Stimulated activated naive CD4-positive, alpha-beta T cell treated with Interleukin-2 at 50 U/mL for 16 hours (primary cell): ENCODE results near the gene HEG1.
"Not testable (repeated sequence)": the region's sequence is repeated elsewhere in the genome, so short reads cannot be mapped to it uniquely, and the experiment has no call there.

Source experiments
- DNase-seq: peaks from one replicate; lab custom pipeline; 2025; lab: John Stamatoyannopoulos, UW

HEG1 gene, protein sequence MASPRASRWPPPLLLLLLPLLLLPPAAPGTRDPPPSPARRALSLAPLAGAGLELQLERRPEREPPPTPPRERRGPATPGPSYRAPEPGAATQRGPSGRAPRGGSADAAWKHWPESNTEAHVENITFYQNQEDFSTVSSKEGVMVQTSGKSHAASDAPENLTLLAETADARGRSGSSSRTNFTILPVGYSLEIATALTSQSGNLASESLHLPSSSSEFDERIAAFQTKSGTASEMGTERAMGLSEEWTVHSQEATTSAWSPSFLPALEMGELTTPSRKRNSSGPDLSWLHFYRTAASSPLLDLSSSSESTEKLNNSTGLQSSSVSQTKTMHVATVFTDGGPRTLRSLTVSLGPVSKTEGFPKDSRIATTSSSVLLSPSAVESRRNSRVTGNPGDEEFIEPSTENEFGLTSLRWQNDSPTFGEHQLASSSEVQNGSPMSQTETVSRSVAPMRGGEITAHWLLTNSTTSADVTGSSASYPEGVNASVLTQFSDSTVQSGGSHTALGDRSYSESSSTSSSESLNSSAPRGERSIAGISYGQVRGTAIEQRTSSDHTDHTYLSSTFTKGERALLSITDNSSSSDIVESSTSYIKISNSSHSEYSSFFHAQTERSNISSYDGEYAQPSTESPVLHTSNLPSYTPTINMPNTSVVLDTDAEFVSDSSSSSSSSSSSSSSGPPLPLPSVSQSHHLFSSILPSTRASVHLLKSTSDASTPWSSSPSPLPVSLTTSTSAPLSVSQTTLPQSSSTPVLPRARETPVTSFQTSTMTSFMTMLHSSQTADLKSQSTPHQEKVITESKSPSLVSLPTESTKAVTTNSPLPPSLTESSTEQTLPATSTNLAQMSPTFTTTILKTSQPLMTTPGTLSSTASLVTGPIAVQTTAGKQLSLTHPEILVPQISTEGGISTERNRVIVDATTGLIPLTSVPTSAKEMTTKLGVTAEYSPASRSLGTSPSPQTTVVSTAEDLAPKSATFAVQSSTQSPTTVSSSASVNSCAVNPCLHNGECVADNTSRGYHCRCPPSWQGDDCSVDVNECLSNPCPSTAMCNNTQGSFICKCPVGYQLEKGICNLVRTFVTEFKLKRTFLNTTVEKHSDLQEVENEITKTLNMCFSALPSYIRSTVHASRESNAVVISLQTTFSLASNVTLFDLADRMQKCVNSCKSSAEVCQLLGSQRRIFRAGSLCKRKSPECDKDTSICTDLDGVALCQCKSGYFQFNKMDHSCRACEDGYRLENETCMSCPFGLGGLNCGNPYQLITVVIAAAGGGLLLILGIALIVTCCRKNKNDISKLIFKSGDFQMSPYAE (N-terminal part only)

DNA sequence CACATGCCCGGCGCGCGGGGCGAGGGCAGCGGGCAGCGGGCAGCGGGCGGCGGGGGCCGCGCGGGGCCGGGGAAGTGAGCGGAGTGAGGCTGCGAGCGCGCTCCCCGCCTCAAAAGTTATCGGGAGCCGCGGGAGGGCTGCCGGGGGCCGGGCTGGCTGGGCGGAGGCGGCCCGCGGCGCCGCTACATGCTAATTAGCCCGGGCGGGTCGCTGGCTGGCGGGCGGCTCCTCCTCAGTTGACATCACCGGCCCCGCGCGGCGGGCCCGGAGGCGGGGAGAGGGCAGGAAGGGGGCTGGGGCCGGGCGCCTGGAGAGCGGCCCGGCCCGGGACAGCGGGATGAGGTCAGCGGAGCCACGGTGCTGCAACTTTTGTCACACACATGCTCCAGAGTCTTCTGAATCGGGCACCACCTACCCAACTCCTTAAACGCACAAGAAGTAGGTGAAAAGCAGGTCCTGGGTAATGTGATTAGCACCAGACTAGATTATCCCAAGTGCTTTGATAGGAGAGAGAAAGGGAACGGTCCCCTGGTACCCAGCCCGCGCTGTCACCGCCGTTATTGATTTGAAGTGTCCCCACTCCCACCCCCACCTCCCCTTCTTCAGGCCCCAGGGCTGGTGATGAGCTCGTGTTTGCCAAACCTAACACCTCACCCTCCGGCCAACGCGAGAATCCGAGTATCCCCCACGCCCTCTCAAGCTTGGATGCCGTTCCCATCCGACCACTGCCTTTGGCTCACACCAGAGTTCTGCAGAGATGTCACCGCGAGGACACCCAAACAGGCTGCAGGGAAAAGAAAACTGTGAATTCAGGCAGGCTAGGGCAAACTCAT lies at the start of gene HEG1:
HEG1 (minus strand) TSS at position 85 of the 833 bp plus-strand sequence. CDS start 107 bp downstream, outside the sequence.
- peak; percentile 75 for DNase-seq

DNA sequence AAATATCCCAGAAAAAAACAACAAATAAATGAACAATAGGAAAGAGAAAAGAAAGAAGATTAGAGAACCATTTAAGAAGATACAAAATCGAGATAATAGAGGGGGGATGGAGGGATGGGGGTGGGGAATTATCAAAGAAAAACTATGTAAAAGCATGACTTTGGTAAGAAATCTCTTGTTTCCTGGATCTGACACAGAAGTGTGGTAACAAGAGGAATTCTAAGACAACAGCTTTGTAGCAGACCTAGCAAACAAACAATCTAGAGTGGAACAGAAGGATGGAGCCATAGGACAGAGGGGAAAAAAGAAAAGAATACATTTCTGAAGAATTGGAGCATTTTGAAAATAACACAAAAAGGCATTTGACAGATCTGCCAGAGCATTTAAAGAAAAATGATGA lies 49.3 kb upstream of the HEG1 start:
- no peak for DNase-seq

DNA sequence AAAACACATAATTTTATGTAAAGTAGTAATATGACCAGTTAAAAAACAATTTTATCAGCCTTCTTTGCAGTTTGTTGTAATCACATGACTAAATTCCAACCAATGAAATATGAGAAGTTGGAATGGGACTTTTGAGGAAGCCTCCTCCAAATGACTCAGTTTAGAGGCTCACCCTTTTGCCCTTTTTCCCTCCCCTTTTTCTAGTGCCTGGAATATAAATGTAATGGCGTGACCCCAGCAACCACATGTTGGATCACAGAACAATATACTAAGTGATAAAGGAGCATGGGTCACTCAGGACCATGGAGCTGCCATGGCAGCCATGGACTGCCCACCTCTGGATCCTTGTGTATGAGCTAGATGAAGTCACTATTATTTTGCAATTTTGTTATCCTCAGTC lies 48.8 kb upstream of the HEG1 start:
- no peak for DNase-seq

DNA sequence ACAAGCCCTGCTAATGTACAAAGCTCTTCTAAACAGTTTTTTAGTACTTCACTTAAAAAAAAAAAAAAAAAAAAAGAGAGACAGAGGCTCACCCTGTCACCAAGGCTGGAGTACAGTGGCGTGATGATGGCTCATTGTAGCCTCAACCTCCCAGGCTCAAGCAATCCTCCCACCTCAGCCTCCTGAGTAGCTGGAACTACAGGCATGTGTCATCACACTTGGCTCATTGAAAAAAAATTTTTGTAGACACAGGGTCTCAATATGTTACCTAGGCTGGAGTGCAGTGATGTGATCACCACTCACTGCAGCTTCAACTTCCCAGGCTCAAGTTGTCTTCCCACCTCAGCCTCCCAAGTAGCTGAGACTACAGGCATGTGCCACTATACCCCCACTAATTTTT lies 47.6 kb upstream of the HEG1 start:
- DNase-seq, result no peak

DNA sequence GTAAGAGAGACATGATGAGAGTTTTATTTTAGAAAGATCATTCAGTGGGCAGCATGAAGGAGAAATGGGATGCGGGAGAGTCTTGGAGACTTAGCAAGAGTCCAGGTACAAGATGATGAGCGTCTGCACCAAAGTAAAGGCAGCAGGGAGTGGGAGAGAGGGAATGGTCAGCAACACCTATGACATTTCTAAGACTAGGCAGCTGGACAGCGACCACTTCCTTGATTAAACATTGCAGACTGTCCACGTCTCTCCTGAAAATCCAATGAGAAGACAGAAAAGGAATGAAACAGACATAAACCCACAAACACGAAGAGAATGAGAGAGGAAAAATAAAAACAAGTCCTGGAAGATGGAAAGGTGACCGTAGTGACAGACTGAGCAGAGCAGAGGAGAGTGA lies 46.7 kb upstream of the HEG1 start:
- DNase-seq, result no peak

DNA sequence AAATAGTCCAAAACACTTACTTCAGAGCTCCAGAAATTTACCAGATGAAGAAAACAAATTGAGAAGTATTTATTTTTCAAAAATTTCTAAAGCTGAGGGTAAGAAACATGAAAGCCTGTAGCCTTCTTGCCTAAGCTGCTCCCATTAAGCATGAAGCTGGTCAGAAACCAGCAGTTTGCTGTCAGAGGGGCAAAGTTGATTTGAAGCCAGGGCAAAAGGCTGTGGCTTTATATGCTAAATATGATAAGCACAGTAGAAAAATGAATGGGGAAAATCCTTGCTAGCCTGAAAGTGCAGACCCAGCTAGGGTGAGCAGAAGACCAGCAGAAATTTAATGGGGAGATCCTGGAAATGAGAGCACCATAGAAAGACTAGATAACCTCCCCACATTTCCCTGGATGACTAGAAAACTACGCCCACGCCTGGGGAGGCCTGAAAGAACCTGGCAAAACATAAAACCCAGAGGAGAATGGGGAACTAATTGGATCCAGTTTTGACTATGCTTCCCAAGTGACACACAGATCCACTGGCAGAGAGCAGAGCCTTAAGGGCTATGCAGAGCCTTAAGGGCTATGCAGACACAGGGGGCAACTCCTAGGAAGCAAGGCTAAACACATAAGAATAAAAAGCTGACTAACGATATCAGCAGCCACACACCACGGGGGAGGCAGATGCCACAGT lies 43.0 kb upstream of the HEG1 start:
- no peak for DNase-seq

DNA sequence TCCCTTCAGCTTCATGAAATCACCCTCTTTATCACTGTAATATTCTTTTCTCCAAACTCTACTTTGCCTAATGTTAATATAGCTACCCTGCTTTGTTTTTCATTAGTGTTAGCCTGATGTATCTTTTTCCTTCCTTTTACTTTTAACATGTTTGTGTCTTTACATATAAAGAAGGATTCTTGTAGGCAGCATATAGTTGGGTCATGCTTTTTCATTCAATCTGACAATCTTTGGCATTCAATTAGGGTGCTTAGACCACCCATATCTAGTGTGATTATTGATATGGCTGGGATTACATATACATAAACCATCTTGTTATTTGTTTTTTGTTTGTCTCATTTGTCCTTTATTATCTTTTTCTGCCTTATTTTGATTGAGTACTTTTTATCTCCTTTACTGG lies 34.9 kb upstream of the HEG1 start:
- no peak for DNase-seq

DNA sequence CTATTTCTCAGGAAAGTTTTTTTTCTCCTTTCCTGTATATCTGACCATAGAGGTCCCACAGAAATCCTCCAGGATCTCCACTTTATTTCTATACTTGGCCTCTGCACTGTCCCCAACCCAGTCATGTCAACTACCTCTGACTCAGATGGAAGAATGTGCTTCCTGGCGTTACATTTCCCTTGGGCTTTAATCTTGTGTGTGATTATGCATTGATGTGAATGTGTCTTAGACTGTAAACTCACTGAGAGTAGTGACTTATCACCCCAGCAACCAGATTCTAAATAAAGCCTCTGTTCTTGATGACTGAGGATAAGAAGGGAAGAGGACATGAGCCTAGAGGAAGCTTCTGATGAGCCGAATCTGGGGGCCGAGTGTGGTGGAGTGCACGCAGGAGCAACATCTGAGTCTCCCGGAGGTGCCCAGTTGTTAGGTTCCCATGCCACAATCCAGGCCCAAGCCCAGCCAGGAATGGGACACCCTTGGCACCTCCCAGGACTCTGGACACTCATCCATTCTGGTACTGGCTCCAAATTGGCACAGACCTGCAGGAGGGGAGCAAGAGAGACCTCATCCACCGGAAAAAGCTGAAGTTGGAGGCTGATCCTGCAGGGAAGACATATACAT lies 32.1 kb upstream of the HEG1 start:
- DNase-seq, result no peak

DNA sequence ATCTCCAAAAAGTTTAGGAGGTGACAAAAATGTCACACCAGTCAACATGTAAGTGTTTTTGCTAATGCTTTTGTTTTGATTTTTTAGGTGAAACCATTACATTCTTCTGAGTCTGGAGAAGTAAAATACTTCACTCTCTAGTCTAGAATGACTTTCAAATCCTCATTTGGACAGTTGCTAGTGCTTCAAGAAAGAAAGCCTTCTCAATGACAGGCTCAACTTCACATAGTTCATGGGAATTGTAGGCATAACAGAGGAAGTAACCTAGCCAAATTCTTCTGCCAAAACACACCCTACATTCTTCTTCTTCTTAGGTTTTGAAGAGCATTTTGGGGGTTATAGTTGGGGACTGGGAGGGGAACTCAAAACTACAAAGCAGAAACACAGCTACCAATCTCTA lies 29.4 kb upstream of the HEG1 start:
- DNase-seq, result no peak

DNA sequence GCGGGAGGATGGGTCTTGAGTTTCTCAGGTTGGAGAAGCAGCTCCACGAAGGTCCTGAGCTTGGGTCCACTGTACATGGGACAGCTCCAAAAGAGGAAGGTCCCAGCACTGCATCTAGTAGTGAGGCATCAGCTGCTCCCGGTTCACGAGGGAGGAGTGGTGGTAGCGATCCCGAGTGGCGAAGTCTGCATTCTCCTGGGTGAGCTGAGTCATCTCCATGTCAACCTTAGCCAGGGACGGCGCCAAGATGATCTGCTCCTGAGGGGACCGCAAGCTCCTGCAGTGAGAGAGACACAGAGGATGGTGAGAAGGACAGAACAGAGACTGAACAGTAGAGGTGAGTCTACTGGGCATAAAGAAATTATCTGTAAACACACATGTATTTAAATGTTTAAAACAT lies 28.0 kb upstream of the HEG1 start:
- DNase-seq, result no peak

DNA sequence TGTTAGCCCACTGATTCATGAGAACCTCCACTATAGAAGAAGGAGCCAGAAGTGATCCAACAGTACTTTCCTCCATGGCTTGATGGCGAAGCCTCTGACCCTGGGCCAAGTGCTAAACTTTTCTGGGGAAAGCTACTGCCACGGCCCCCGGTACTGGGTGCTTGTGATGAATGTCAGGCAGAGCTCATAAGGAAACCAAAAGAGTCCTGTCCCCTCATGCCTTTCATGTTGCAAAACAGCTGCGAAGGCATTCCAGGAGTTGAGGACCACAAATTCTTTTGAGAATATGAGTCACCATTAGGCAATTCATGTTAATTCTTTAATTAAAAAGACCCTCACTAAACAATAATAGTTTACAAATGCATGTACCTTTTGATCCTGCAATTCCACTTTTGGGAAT lies 26.5 kb upstream of the HEG1 start:
- not testable (repeated sequence) for DNase-seq

DNA sequence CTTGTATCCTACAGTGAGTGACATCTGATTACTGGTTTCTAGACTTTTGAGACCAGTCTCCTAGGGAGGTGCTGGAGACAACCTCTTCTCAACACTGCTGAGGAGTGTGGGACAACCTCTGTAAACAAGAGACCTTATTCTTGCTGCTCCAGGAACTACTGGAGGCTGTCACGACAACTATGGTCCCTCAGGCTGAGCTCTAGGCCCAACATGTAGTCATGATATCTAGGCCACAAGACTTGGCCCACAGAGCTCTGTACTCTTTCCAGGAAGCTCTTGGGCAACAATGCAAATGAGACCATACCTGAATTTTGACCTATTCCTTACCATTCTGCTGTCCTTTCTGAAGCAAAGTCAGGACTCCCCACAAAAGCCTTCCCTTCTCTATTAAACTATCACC lies 24.3 kb upstream of the HEG1 start:
- no peak for DNase-seq

DNA sequence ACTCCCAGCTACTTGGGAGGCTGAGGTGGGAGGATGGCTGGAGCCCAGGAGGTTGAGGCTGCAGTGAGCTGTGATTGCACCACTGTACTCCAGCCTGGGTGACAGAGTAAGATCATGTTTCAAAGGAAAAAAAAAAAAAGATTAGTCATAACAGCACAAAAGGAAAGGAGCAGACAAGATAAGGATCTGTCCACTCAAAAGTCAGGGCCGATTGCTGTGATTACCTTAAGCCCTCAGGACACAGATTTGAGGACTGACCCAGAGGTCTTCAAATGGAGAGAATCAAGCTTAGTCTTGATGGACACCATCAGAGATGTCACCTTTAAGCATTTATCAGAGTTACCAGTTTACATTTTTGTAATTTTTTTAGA lies 23.9 kb upstream of the HEG1 start:
- no peak for DNase-seq

DNA sequence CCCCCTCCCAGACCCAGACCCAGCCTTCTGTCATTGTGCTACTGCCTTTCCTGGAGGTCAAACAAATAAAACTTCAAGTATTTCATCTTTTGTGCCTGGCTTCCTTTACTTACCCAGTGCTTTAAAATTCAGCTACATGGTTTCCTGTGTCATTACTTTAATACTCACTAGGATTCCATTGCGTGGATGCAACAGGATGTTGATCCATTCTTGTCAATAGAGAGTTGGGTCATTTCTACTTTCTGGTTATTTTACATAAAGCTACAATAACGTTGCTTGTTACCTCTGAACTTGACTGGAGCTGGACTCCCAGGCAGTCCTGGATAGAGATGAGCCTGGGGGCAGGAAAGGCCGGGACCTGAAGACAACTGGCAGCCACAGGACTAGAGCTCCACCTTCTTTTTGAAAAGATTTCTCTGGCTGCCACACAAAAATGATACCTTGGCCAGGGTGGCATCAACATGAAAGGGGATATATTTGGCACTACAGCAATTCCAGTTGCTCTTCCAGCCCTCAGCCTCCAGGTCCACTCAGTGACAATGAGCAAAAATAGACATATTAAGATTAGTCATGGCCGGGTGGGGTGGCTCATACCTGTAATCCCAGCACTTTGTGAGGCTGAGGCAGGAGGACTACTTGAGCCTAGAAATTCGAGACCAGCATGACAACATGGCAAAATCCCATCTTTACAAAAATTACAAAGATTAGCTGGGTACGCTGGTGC lies 23.3 kb upstream of the HEG1 start:
- DNase-seq, result no peak

DNA sequence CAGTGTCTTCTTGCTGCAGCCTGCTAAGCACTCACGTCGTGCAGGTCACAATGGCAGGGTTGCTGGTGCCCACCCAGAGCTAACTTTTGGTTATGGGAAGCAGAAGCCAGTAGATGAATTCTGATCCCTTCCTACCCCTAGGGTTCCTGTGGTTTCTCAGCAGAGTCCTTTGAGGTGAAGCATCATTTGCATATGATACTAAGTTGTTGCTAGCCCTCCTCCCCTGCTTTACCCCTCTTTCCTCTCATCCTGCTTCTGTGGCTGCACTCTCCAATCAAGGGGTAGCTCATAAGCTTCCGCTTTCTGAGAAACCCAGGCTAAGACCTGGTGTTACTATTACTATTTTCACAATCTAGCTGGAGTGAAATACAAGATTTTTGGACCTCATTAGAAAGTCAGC lies 22.1 kb upstream of the HEG1 start:
- DNase-seq, result no peak

DNA sequence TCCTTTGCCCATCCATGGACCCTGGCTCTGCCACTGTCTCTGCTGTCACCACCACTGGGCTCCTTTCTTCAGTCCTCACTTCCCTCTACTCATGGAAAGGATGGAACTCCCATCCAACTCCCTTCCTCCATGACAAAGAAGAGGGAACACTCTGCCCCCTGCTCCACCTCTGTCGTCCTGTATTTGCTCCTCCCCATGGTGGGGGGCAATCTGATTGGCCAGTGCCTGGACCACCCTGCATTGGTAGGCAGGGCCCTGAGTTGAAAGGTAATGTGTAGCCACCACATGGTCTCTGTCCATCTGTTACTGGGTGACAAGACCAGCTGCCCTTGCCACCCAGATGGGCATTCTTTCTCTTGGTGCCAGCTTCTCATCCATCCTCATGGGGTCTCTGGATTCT lies 20.7 kb upstream of the HEG1 start:
- DNase-seq, result no peak

DNA sequence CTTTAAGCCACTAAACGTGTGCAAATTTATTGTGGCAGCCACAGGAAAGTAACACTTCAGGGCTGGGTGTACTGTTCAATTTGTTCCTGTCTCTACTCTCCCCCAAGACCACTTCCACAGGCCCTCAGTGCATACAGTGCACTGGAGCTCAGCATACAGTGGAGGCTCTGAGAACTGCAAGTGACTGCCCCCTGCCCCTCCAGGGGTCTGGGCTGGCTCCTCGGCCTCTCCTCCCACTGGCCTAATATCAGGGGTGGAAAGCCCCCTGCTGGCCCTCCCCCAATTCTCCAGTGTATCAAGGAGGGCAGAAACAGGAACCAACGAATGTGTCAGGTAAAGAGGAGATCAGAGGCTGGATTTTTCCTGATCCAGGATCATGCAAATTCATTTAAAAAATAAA lies 19.9 kb upstream of the HEG1 start:
- no peak for DNase-seq

DNA sequence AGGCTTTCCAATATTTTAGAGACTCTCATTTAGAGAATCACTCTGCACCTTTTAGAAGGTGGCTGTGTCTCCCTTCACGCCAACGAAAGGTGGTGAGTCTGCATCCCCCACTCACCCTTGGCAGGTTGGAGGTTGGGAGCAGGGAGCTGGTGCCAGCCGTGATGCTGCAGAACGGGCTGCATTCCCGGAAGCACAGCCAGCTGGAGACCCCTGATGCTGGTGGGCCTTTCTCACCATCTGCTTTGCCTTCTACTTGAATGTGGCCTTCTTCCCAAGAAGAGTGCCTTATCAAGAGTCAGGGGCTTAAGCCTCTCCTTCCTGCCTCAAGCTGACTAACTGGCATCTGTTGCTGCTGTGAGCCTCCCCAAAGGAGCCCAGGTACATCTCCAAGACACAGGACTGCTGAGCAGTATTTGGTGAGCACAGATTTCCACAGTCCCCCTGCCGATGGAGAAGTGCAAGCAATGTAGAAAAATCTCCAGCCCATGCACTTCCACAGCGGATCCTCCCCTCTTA lies 17.7 kb upstream of the HEG1 start:
- DNase-seq, result no peak

DNA sequence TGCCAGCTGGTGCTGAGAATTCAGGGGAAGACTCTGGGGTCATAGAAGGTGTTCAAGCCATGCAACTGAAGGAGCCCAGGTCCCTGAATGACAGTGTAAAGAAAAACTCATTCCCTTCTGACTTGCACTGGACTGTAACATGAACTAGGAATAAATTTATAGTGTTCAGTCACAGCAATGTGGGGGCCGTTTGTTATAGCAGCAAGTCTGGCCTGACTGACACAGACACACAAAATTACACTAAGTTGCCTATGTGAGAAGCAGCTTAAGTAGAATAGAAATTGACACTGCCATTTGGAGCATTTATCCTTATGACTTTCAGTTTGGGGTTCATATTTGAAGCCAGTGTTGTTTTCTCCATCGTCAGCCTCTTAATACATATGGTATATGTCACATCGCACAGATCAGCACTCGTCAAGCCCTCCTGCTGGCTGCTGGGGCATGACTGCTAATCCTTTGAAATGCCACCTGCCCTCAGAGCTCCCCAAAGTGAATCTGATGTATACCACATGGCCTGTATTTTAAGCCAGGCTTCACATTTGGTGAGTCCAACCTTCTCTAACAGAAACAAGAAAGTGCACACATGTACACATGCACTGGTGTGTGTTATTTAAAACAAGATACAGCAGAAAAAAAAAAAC lies 17.1 kb upstream of the HEG1 start:
- DNase-seq, result no peak
